Effector memory CD8-positive, alpha-beta T cell (primary cell): ENCODE measurements around the gene SCGB1A1.
"Not testable (repeated sequence)": the region's sequence is repeated elsewhere in the genome, so short reads cannot be mapped to it uniquely, and the experiment has no call there.

ENCODE experiments used
- ATAC-seq: fragments of 150-1000 bp; cut with Tn5 transposase; replicated peaks from 2 replicates; pipeline ENCODE4 v1.10.0; 2021; ENCODE audit warnings: mild to moderate bottlenecking, moderate library complexity
- DNase-seq, 3 experiments: peaks; one replicate each; pipeline ENCODE4 v3.0.0; 2021
- H3K27ac Mint-ChIP-seq, 2 donors: one replicate each; pipeline ENCODE4 v1.8.0; 2022; ENCODE audit warnings: mild to moderate bottlenecking in 2 of 2, mixed read lengths in 2 of 2, moderate library complexity in 2 of 2
- H3K27me3 Mint-ChIP-seq, 2 donors: one replicate each; pipeline ENCODE4 v1.8.0; 2022; ENCODE audit warnings: mixed read lengths in 2 of 2
- H3K36me3 Mint-ChIP-seq: one replicate; pipeline ENCODE4 v1.8.0; 2022; ENCODE audit warnings: mild to moderate bottlenecking, moderate library complexity, mixed read lengths; ENCODE audit not compliant: insufficient read depth
- H3K4me1 Mint-ChIP-seq, 2 donors: one replicate each; pipeline ENCODE4 v1.8.0; 2022; ENCODE audit warnings: low read depth in 2 of 2, mixed read lengths in 2 of 2
- H3K4me3 Mint-ChIP-seq, 2 donors: one replicate each; pipeline ENCODE4 v1.8.0; 2022; ENCODE audit warnings: mild to moderate bottlenecking in 2 of 2, mixed read lengths in 2 of 2, moderate library complexity in 2 of 2
- H3K9me3 Mint-ChIP-seq, 2 donors: one replicate each; pipeline ENCODE4 v1.8.0; 2022; ENCODE audit warnings: mixed read lengths in 2 of 2

The SCGB1A1 gene

GRCh38 chr11:62435846-62436660, 17.2 kb downstream of the SCGB1A1 start:
- peaks cover 0 to 13% of the 10 kb centered on the region in 2 donors for H3K4me1 Mint-ChIP-seq
- H3K4me3 Mint-ChIP-seq: no peak overlapping the region
- no peaks in the 10 kb centered on the region for H3K9me3 Mint-ChIP-seq
- DNase-seq: no peak
- no peaks in the 10 kb centered on the region for H3K36me3 Mint-ChIP-seq
- no peaks in the 10 kb centered on the region for H3K27me3 Mint-ChIP-seq
- ATAC-seq: no peak
- no peak overlapping the region for H3K27ac Mint-ChIP-seq

- DNase-seq (no peak), ATAC-seq (no peak)
- H3K27me3 Mint-ChIP-seq: no peaks in the 10 kb centered on the region
- H3K27ac Mint-ChIP-seq: no peak overlapping the region
- no peak overlapping the region for H3K4me3 Mint-ChIP-seq
- peaks cover 0 to 9% of the 10 kb centered on the region in 2 donors for H3K4me1 Mint-ChIP-seq
- no peaks in the 10 kb centered on the region for H3K36me3 Mint-ChIP-seq
- no peaks in the 10 kb centered on the region for H3K9me3 Mint-ChIP-seq
Observed at GRCh38 chr11:62437616-62438015, 18.8 kb downstream of the SCGB1A1 start.

GRCh38 chr11:62438641-62439040, 19.8 kb downstream of the SCGB1A1 start:
- H3K27ac Mint-ChIP-seq: no peak overlapping the region
- no peaks in the 10 kb centered on the region for H3K36me3 Mint-ChIP-seq
- no peak for ATAC-seq
- no peak overlapping the region for H3K4me3 Mint-ChIP-seq
- H3K9me3 Mint-ChIP-seq: no peaks in the 10 kb centered on the region
- peaks cover 0 to 4% of the 10 kb centered on the region in 2 donors for H3K27me3 Mint-ChIP-seq
- H3K4me1 Mint-ChIP-seq: peaks cover 0 to 9% of the 10 kb centered on the region in 2 donors
- no peak for DNase-seq

- Mint-ChIP-seq H3K4me3 (no peak overlapping the region), H3K4me1 (peaks cover 4 to 7% of the 10 kb centered on the region in 2 donors), H3K27ac (no peak overlapping the region), H3K36me3 (peaks cover 3% of the 10 kb centered on the region), H3K27me3 (peaks cover 0 to 5% of the 10 kb centered on the region in 2 donors), H3K9me3 (no peaks in the 10 kb centered on the region)
- ATAC-seq: no peak
- DNase-seq: no peak
Observed at GRCh38 chr11:62439785-62440602, 21.2 kb downstream of the SCGB1A1 start.

- no peaks in the 10 kb centered on the region for H3K9me3 Mint-ChIP-seq
- H3K4me3 Mint-ChIP-seq: peak overlapping the region in 1 of 2 donors; percentile 7
- peaks cover 4 to 5% of the 10 kb centered on the region in 2 donors for H3K4me1 Mint-ChIP-seq
- no peak overlapping the region for H3K27ac Mint-ChIP-seq
- peaks cover 28 to 39% of the 10 kb centered on the region in 2 donors for H3K27me3 Mint-ChIP-seq
- H3K36me3 Mint-ChIP-seq: peaks cover 3% of the 10 kb centered on the region
- DNase-seq: no peak
- no peak for ATAC-seq
Observed at GRCh38 chr11:62443390-62444235, 24.8 kb downstream of the SCGB1A1 start.

GRCh38 chr11:62444236-62444833, 25.5 kb downstream of the SCGB1A1 start:
- DNase-seq: no peak
- Mint-ChIP-seq H3K36me3 (peaks cover 3% of the 10 kb centered on the region), H3K9me3 (no peaks in the 10 kb centered on the region), H3K4me3 (peak overlapping the region in 1 of 2 donors; percentile 17), H3K27me3 (peaks cover 28 to 39% of the 10 kb centered on the region in 2 donors), H3K27ac (peak overlapping the region in 1 of 2 donors; percentile 36), H3K4me1 (peaks cover 4 to 5% of the 10 kb centered on the region in 2 donors)
- peak; percentile 42 for ATAC-seq

- H3K9me3 Mint-ChIP-seq: no peaks in the 10 kb centered on the region
- H3K27ac Mint-ChIP-seq: peak overlapping the region in 1 of 2 donors; percentile 36
- peaks cover 4 to 5% of the 10 kb centered on the region in 2 donors for H3K4me1 Mint-ChIP-seq
- no peak overlapping the region for H3K4me3 Mint-ChIP-seq
- ATAC-seq (no peak), DNase-seq (no peak)
- peaks cover 28 to 39% of the 10 kb centered on the region in 2 donors for H3K27me3 Mint-ChIP-seq
- peaks cover 3% of the 10 kb centered on the region for H3K36me3 Mint-ChIP-seq
Observed at GRCh38 chr11:62444835-62445234, 26.0 kb downstream of the SCGB1A1 start.

- Mint-ChIP-seq H3K4me3 (no peak overlapping the region), H3K36me3 (peaks cover 3% of the 10 kb centered on the region), H3K4me1 (peaks cover 4 to 5% of the 10 kb centered on the region in 2 donors), H3K27ac (no peak overlapping the region), H3K27me3 (peaks cover 28 to 39% of the 10 kb centered on the region in 2 donors), H3K9me3 (no peaks in the 10 kb centered on the region)
- no peak for ATAC-seq
- no peak for DNase-seq
Observed at GRCh38 chr11:62445314-62445740, 26.5 kb downstream of the SCGB1A1 start.

- Mint-ChIP-seq H3K9me3 (no peaks in the 10 kb centered on the region), H3K27ac (no peak overlapping the region), H3K36me3 (peaks cover 3% of the 10 kb centered on the region), H3K4me1 (peaks cover 4 to 5% of the 10 kb centered on the region in 2 donors), H3K27me3 (peaks cover 28 to 39% of the 10 kb centered on the region in 2 donors), H3K4me3 (no peak overlapping the region)
- DNase-seq: no peak
- ATAC-seq: no peak
Observed at GRCh38 chr11:62446091-62446490, 27.3 kb downstream of the SCGB1A1 start.

GRCh38 chr11:62449451-62449851, 30.6 kb downstream of the SCGB1A1 start:
- H3K36me3 Mint-ChIP-seq: no peaks in the 10 kb centered on the region
- H3K4me3 Mint-ChIP-seq: no peak overlapping the region
- DNase-seq (no peak), ATAC-seq (no peak)
- H3K27me3 Mint-ChIP-seq: peaks cover 28 to 38% of the 10 kb centered on the region in 2 donors
- no peak overlapping the region for H3K27ac Mint-ChIP-seq
- H3K9me3 Mint-ChIP-seq: no peaks in the 10 kb centered on the region
- peaks cover 1 to 2% of the 10 kb centered on the region in 2 donors for H3K4me1 Mint-ChIP-seq

GRCh38 chr11:62449912-62450311, 31.1 kb downstream of the SCGB1A1 start:
- not testable (repeated sequence) for H3K27ac Mint-ChIP-seq, ATAC-seq, H3K4me3 Mint-ChIP-seq, H3K36me3 Mint-ChIP-seq, H3K9me3 Mint-ChIP-seq, H3K4me1 Mint-ChIP-seq, DNase-seq
- peaks cover 28 to 38% of the 10 kb centered on the region in 2 donors for H3K27me3 Mint-ChIP-seq

- H3K36me3 Mint-ChIP-seq: no peaks in the 10 kb centered on the region
- DNase-seq (no peak), ATAC-seq (no peak)
- H3K27me3 Mint-ChIP-seq: peaks cover 25 to 33% of the 10 kb centered on the region in 2 donors
- no peak overlapping the region for H3K4me3 Mint-ChIP-seq
- H3K9me3 Mint-ChIP-seq: no peaks in the 10 kb centered on the region
- peak overlapping the region in 1 of 2 donors; percentile 16 for H3K27ac Mint-ChIP-seq
- no peaks in the 10 kb centered on the region for H3K4me1 Mint-ChIP-seq
Observed at GRCh38 chr11:62450543-62451240, 31.9 kb downstream of the SCGB1A1 start.
